Kidney tubule cell (primary cell): Measurements from ENCODE around the gene SLC6A20.

Experiments
- DNase-seq: peaks from one replicate; pipeline ENCODE4 v3.0.0-alpha.2; 2018; ENCODE audit warnings: low spot score

The SLC6A20 gene

DNA sequence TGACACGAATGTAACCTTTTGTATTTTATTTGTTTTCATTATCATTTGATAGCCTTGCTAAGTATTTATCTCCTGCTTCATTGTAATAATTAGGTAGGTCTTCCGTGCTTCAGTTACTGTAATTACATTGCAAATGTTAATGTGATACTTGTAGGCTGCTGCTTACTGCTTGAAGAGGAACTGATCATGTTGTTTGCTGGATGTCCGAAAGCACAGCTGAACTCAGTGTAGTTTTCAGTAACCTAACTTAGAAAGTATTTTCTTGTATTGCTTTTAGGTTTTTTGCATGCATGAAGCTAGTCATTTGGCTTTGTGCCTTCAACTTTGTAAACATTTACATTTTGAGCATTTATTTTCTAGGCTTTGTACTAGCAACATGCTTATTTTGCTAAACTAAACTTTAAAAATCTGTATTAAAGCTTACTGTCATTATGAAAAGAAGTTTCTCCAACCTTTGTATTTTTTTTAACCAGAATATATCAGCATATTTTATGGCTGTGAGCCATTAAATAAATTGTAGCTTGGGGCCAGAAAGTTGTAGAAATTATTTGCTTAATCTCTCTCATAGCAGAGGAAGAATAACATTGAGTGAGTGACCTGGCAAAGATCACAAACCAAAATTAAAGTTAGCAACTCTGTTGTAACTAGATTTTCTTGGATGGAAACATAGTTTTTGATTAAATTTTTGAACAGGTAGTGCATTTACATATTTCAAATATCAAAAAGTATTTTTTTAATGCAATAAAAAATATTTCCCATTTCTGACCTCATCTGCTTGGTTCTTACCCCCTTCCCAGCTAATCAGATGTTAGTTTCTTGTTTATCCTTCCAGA, 76.5 kb downstream of the SLC6A20 start:
- DNase-seq, result no peak

DNA sequence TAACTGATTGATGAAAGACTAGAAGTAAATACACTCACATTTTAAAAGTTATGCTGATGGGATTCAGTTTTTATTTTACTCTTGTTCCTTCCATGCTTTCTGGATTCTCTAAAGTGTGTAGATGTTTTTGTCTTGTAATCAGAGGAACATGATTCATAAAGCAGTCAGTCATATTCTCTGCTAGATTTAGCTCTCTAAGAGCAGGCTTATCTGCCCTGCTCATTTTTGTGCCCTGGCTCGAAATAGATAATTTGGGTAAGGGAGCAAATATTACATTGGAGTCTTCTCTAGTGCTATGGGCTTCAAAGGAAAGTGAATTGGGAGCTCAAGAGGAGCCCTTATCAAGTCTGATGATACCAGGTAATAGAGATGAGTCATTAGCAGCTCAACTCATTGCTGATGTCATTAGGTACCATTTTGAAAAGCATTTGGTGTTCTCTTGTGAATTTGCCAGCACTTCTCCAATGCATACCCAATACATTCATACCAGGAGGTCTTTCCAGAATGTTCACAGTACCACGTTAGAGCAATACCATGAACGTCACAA, 79.5 kb downstream of the SLC6A20 start:
- no peak for DNase-seq

DNA sequence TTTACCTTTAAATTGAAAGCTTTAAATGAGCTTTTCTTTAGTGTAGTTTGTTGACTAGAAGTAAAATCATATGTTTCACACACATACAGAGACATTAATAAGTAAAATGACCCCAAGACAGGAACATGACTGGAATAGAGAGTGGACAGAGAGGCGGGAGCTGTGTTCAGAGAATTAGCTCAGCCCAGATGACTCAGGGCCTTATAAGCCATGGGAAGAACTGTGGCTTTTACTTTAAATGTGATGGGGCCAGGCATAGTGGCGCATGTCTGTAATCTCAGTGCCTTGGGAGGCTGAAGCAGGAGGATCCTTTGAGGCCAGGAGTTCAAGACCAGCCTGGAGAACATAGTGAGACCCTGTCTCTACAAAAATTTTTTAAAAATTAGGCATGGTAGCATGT, 80.4 kb downstream of the SLC6A20 start:
- DNase-seq, result no peak

DNA sequence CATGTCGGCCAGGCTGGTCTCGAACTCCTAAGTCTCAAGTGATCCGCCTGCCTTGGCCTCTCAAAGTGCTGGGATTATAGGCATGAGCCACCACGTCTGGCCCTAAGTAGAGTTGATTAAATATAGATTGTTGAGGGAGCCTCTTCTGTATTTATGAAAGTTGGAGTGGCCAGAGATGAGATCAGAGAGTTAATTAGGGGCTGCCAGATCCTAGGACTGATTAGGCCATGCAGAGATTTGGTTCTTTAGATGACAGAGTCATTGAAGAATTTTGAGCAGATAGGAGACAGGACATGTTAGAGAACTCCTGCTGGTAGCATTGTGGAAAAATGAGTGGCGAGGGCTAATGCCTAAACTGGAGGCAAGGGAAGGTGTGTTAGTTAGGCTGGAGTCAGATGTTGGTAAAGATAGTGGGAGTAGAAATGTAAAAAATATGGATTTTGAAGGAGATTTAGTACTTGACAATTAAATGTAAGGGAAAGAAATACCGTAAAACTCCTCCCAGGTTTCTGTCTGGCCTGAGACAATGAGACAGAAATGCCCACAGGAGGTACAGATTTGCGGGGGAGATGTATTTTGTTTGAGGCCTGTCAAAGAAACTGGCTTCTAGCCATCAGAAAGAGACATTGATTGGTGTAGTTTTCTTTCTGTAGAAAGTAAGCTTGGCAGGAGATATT, 83.8 kb downstream of the SLC6A20 start:
- no peak for DNase-seq

DNA sequence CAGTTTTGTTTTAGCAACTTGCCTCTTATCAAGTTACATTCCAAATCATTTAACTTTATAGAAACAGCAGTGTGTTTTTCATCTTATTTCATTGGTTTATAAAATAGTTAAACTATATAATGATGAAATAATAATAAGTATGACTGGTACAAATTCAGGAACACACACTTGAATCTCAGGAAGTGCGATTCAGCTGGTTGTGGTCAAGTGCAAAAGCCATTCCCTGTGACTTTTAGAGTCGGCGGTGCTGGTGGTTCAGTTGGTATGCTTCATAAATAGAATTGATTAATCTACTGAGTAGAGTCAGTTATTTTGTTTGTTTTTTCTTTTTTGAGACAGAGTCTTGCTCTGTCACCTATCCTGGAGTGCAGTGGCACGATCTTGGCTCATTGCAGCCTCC, 84.4 kb downstream of the SLC6A20 start:
- no peak for DNase-seq

DNA sequence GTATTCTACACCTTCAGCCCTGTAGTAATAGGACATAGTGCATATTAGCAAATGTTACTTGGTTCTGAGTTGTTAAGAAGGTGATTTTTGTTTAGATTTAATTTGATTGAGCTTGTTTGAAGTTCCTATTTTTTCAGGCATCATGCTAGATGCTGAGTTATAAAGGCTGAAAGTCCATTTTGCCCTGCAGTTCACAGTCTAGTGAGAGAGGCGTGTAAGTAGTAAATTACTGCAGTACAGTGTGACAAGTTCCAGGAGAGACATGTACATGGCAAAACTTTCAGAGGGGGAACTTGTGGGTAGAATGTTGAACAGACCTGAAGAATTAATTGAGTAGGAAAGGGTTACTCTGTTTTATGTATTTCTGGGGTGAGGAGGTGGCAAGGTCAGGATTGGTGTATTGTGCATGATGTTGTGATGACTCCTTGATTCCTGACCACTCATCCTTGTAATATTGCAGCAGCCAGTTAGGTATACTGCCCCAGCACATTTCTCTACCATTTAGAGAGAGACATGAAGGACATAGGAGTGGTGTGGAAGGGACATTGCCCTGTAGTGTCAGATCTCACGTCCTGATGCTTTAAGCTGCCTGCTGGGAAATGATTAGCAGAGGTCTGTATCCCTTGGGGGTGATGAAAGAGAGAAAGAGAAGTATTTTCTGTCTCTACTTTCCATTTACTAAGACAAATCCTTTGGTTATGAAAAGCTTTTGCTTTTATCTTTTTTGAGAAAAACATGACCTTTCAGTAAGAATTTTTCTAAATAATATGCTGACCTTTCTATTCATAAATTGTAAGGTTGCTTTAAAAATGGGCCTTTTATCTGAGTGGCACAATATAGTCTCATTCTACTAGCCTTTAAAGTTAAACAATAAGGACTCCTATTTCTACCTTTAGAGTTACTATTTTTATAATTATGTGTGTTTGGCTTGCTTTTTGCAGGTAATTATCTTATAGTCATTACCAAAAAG, 90.2 kb downstream of the SLC6A20 start:
- peak; percentile 65 for DNase-seq
